GM19351 (cell line): Measurements from ENCODE around the gene LRRC26.

Experiments
- ATAC-seq: cut with Tn5 transposase; IDR thresholded peaks from one replicate; pipeline ENCODE4 v1.9.1; 2021; ENCODE audit warnings: mild to moderate bottlenecking, moderate library complexity; ENCODE audit not compliant: unreplicated experiment

Gene LRRC26

GRCh38 chr9:137168904-137169856 is 671 bp downstream of the LRRC26 start:
- no peak for ATAC-seq

- ATAC-seq: no peak
These were observed 1.3 kb downstream of the LRRC26 start for GRCh38 chr9:137168573-137168903.

GRCh38 chr9:137167747-137168572 is 1.9 kb downstream of the LRRC26 start:
- no peak for ATAC-seq

GRCh38 chr9:137167277-137167746 is 2.5 kb downstream of the LRRC26 start:
- no peak for ATAC-seq

- no peak for ATAC-seq
These were observed 3.2 kb downstream of the LRRC26 start for GRCh38 chr9:137166380-137167229.

DNA sequence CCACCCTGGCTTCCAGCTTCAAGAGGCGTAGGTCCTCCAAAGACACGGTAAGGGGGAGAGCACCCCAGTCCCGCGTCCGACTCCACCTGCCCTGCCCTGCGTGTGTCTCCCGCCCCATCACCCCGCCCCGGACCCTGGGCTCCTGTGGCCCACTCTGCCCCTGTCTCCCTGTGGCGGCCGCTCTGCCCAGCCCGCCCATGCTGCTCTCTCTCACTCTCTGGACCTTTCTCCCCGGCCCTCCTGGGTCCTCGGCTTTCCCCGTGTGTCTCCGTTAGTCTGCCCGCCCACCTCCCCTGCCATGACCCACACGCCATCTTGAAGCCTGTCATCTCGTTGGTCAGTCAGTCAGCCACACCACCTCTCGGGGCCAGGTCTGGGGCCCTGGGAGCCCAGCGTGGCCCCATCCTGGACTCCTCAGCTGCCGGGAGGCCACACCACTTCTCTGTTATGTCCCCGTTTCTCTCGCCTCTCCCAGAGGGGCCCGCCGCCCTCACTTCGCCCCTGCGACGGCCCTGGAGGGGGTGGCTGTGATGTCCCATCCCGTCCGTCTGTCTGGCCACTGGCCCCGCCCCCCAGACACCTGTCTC is 4.5 kb downstream of the LRRC26 start:
- ATAC-seq: no peak

- ATAC-seq: no peak
These were observed 5.2 kb downstream of the LRRC26 start for GRCh38 chr9:137164370-137165249.

DNA sequence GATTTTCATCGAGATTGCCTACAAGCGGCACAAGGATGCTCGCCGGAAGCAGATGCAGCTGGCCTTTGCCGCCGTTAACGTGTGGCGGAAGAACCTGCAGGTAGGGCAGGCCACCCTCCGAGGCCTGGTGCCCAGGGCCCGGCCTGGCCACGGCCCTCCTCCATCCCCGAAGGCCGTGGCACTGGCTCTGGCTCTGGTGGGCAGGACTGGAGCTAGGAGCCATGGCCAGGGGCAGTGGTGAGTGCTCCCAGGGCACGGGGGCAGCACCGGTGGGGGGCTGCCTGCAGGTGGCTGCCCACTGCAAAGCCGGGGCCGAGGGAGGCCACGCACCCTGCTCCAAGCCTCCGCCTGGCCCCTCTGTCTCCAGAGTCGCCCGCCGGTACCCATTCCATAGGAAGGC is 6.0 kb downstream of the LRRC26 start:
- ATAC-seq: no peak

- no peak for ATAC-seq
These were observed 6.5 kb downstream of the LRRC26 start for GRCh38 chr9:137163365-137163715.

DNA sequence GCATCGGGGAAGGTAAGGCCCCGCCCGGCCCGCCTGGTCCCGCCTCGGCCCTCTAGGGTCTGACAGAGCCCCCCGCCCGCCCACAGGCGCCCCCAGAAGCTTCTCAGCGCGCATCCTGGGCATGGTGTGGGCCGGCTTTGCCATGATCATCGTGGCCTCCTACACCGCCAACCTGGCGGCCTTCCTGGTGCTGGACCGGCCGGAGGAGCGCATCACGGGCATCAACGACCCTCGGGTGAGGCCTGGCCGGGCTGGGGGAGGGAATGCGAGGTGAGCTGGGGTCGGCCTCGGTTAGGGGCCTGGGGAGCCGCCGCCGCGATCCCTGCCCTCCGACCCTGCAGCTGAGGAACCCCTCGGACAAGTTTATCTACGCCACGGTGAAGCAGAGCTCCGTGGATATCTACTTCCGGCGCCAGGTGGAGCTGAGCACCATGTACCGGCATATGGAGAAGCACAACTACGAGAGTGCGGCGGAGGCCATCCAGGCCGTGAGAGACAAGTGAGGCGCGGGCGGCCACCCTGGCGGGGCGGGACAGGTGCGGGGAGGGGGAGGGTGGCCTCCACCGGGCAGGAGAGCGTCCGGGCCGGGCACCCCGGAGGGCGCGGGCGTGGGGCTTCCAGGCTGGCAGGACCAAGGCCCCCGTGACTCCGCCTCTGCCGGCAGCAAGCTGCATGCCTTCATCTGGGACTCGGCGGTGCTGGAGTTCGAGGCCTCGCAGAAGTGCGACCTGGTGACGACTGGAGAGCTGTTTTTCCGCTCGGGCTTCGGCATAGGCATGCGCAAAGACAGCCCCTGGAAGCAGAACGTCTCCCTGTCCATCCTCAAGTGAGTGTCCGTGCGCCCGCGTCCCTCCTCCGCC is 7.1 kb downstream of the LRRC26 start:
- ATAC-seq: no peak

GRCh38 chr9:137161558-137162486 is 8.0 kb downstream of the LRRC26 start:
- ATAC-seq: no peak

- ATAC-seq: no peak
These were observed 8.9 kb downstream of the LRRC26 start for GRCh38 chr9:137160716-137161557.

DNA sequence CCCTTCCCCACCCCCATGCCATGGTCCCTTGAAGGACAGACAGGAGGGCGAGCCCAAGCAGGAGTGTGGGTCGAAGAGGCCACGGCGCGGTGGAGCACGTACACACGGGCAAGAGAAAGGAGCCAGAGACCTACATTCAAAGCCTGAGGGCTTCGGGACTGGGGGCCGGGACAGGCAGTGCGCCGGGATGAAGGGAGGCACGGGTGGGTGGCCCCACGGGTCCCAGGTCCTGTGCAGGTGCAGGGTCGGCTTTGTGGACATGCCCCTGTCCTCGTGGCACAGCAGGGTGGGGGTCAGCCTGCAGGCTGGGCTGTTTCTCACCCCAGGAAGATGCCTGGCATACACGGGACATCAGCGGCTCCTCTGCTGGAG is 9.8 kb downstream of the LRRC26 start:
- ATAC-seq: no peak

- ATAC-seq: no peak
These were observed 10.5 kb downstream of the LRRC26 start for GRCh38 chr9:137159105-137160053.

DNA sequence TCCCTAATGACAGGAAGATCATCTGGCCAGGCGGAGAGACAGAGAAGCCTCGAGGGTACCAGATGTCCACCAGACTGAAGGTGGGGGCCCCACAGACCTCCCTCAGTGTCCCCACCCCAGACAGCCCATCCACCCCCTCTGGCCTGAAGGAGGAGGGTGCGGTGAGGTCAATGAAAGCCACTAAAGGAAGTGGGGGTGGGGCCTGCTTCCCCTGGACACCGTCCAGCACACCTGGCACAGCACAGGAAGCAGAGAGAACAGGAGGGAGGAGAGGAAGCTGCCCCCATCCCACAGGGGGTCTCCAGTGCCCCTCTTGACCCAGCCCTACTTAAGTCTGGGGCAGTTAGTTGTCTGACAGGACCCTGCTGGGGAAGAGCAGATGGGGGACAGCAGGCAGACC is 11.2 kb downstream of the LRRC26 start:
- no peak for ATAC-seq
